Mesangial cell (primary cell): ENCODE results near the gene SFTPA2. TPM values are rescaled to one million over a fixed set of nuclear protein-coding genes. Genes with fewer than 3 reads are reported as not detected.

Experiments used
- total RNA-seq: library from RNA; depleted of rRNA; stranded (reverse); fragments of >200 nt; gene quantifications from 2 replicates; pipeline ENCODE4 v1.2.3, GENCODE V29; 2015

SFTPA2 gene
- total RNA-seq = not detected in 2 replicates

GRCh38 chr10:79560160-79560709, at the start of gene SFTPA2:
TSS of gene SFTPA2 (minus strand) at chr10:79560407. CDS start at chr10:79559483, 924 bp downstream.

GRCh38 chr10:79511891-79512583, 48.2 kb downstream of the SFTPA2 start, which contains the start of gene EIF5AL1:
TSS of gene EIF5AL1 (plus strand) at chr10:79512533. CDS start at chr10:79512650, 117 bp downstream.

Other genes with a start within 250 kb of the SFTPA2 start
- 33.6 and 67.0 TPM in 2 replicates for gene PPIF, start 212.9 kb downstream of the SFTPA2 start, total RNA-seq
- gene ZCCHC24, start 114.8 kb downstream of the SFTPA2 start, total RNA-seq = 10.3 and 19.3 TPM in 2 replicates
- gene EIF5AL1, start 47.9 kb downstream of the SFTPA2 start, total RNA-seq = under 0.01 and 0.49 TPM in 2 replicates
- gene SFTPA1, start 50.5 kb upstream of the SFTPA2 start, total RNA-seq = not detected in 2 replicates
- 0.49 and 0.63 TPM in 2 replicates for gene NUTM2B, start 142.8 kb upstream of the SFTPA2 start, total RNA-seq